Non-pigmented ciliary epithelial cell (primary cell): ENCODE results near the gene SBNO1.
"Not testable (repeated sequence)": the region's sequence is repeated elsewhere in the genome, so short reads cannot be mapped to it uniquely, and the experiment has no call there.

Experiments used
- DNase-seq: peaks from one replicate; pipeline ENCODE4 v3.0.0-alpha.2; 2010; ENCODE audit warnings: low read depth

The SBNO1 gene

DNA sequence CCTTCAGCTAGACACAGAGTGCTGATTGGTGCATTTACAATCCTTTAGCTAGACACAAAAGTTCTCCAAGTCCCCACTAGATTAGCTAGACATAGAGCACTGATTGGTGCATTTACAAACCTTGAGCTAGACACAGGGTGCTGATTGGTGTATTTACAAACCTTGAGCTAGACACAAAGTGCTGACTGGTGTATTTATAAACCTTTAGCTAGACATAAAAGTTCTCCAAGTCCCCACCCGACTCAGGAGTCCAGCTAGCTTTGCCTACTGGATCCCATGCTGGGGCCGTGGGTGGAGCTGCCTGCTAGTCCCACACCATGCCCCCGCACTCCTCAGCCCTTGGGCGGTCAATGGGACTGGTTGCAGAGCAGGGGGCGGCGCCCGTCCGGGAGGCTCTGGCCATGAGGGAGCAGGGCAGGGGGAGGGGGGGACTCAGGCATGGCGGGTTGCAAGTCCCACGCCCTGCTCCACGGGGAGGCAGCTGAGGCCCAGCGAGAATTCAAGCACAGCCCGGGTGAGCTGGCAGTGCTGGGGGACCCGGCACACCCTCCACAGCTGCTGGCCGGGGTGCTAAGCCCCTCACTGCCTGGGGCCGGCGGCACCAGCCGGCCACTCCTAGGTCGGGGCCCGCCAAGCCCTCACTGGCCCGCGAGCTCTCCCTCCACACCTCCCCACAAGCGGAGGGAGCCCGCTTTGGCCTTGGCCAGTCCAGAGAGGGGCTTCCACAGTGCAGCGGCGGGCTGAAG lies 115.5 kb downstream of the SBNO1 start:
- DNase-seq = not testable (repeated sequence)

DNA sequence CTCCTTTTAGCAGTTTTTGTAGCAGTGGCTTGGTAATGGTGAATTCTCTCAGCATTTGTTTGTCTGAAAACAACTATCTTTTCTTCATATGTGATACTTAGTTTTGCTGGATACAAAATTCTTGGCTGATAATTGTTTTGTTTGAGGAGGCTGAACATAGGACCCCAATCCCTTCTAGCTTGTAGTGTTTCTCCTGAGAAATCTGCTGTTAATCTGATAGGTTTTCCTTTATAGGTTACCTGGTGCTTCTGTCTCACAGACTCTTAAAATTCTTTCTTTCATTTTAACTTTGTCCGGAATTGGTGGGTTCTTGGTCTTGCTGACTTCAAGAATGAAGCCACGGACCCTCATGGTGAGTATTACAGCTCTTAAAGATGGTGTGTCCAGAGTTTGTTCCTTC lies 116.5 kb downstream of the SBNO1 start:
- DNase-seq = not testable (repeated sequence)

DNA sequence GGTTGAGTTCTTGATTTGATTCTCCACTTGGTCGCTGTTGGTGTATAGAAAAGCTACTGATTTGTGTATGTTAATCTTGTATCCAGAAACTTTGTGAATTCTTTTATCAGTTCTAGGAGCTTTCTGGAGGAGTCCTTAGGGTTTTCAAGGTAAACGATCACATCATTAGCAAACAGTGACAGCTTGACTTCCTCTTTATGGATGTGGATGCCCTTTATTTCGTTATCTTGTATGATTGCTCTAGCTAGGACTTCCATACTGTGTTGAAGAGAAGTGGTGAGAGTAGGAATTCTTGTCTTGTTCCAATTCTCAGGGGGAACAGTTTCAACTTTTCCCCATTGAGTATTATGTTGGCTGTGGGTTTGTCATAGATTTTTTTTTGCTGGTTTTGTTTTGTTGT lies 119.0 kb downstream of the SBNO1 start:
- DNase-seq = no peak

DNA sequence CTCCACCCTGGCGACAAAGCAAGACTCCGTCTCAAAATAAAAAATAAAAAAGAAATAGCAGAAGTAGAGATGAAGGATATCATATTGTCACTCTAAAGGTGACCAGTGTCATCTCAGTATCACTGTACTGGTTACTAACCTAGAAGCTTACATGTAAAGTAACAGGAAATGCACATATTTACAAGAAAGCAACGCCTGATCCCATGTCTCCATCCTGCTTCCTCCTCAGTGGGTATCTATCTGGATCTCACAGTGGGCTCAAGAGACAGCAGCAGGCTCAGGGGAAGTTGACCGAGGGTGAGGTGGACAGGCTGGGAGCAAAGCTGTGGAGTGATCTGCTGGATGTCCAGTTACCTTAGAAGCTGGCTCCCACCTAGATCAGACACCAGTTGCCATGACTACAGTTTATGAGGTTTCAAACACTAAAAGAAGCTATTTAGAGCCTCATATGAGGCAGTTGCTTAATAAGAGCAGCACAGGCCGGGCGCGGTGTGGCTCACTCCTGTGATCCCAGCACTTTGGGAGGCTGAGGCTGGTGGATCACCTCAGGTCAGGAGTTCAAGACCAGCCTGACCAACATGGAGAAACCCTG lies 120.9 kb downstream of the SBNO1 start:
- DNase-seq = no peak

DNA sequence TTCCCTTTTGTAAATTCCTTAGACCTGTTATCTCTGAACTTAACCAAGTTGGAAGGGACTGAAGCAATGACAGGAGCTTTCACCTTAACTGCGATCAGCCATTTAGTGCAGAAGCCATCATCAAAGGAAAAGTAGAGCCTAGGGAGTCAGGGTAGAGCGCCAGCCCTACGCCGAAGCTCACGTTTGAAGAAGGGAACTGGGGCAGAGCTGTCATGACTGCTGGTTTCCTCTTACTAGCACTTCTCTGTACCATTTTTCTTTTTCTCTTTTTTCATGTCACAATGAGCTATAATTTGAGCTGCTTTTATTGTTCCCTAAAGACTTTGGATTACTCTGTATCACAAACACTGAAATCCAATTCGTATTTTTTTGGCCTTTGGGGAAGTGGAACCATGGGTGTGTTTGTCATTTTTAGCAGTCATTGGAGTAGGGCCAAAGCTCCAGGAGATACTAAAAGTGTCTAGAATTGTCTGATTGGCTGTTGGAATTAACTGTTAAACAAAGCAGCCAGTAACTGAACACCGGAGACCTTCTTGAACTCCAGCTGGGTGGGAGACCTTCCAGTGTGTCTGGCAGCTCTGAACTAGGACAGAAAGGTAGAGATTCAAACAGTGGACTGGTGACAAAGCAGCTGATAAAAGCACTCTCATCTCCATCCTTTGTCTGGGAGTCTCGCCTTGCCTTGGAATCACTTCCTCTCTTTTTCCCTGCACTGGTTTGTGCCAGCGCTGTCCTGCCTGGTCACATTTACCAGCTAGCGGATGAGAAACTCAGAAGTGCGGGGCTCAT lies 122.3 kb downstream of the SBNO1 start:
- no peak for DNase-seq
